ENCODE measurements around the gene PRR12.

PRR12 gene

DNA sequence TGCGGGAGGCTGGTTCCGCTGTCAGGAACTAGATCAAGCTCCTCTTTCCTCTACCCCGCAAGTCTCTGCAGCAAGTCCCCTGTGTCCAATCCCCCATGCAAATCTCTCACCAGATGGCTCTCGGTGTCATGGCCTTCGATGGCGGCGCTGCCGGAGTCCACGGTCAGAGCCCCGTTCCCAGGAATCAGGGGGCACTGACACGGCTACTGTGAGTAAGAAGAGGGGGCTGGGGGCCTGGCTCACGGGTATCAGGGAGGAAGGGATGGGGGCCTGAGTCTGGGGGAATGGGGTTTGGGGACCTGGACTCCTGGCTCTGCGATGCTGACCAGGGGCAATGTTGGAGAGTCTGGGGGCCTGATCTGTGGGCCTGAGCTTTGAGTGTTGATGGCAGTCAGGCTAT lies 55.0 kb downstream of the PRR12 start:
- Histone ChIP-seq H3K9me3 (ENCODE audit: low read length) (no peaks in the 10 kb centered on the region), H3K36me3 (ENCODE audit: insufficient read depth, low read length) (peaks cover 45% of the 10 kb centered on the region), H3K27ac (ENCODE audit: low read depth, low read length, poor library complexity, severe bottlenecking) (no peak overlapping the region), H3F3A (ENCODE audit: insufficient read depth, low read length) (no peaks in the 10 kb centered on the region), H3K4me2 (ENCODE audit: low read length) (no peak overlapping the region), H3K4me3 (ENCODE audit: low read depth, low read length, poor library complexity, severe bottlenecking) (no peak overlapping the region), H3K4me1 (ENCODE audit: insufficient read depth, low read length, severe bottlenecking) (peaks cover 18% of the 10 kb centered on the region), H3K79me2 (ENCODE audit: insufficient read depth, low read length) (peaks cover 25% of the 10 kb centered on the region), H4K20me1 (ENCODE audit: insufficient read depth, low read length) (no peaks in the 10 kb centered on the region), H3K9ac (ENCODE audit: low read length) (no peak overlapping the region), H2AFZ (ENCODE audit: low read length) (no peak overlapping the region), H3K27me3 (ENCODE audit: insufficient read depth, low read length) (no peaks in the 10 kb centered on the region), H3K9me2 (ENCODE audit: low read depth, low read length) (no peaks in the 10 kb centered on the region)
- TF ChIP-seq, protein P1, sequence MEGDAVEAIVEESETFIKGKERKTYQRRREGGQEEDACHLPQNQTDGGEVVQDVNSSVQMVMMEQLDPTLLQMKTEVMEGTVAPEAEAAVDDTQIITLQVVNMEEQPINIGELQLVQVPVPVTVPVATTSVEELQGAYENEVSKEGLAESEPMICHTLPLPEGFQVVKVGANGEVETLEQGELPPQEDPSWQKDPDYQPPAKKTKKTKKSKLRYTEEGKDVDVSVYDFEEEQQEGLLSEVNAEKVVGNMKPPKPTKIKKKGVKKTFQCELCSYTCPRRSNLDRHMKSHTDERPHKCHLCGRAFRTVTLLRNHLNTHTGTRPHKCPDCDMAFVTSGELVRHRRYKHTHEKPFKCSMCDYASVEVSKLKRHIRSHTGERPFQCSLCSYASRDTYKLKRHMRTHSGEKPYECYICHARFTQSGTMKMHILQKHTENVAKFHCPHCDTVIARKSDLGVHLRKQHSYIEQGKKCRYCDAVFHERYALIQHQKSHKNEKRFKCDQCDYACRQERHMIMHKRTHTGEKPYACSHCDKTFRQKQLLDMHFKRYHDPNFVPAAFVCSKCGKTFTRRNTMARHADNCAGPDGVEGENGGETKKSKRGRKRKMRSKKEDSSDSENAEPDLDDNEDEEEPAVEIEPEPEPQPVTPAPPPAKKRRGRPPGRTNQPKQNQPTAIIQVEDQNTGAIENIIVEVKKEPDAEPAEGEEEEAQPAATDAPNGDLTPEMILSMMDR (IDR thresholded peaks at IDR 0.05; ENCODE audit: low read length): no peak
- no peak for TF ChIP-seq EZH2 (IDR thresholded peaks at IDR 0.05; ENCODE audit: borderline replicate concordance, low read length)

DNA sequence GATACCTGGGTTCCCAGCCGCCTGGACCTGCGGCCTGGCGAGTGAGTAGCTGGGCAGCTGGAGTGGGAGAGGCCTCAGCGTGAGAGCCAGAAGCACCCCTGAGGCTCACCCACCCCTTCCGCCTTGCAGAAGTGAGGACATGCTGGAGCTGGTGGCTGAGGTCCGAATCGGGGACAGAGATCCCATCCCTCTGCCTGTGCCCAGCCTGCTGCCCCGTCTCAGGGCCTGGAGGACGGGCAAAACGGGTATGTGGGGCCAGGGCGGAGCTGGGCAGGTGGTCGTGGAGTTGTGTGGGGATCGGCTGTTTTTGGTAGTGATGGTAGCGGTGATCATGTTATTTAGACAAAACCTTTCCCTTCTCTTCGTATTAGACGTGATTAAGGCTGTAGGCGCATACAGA lies 55.6 kb downstream of the PRR12 start:
- Histone ChIP-seq H3K9me2 (ENCODE audit: low read depth, low read length) (no peaks in the 10 kb centered on the region), H3K4me2 (ENCODE audit: low read length) (no peak overlapping the region), H3K27ac (ENCODE audit: low read depth, low read length, poor library complexity, severe bottlenecking) (no peak overlapping the region), H3K9me3 (ENCODE audit: low read length) (no peaks in the 10 kb centered on the region), H2AFZ (ENCODE audit: low read length) (no peak overlapping the region), H4K20me1 (ENCODE audit: insufficient read depth, low read length) (no peaks in the 10 kb centered on the region), H3F3A (ENCODE audit: insufficient read depth, low read length) (no peaks in the 10 kb centered on the region), H3K79me2 (ENCODE audit: insufficient read depth, low read length) (peaks cover 25% of the 10 kb centered on the region), H3K27me3 (ENCODE audit: insufficient read depth, low read length) (no peaks in the 10 kb centered on the region), H3K4me3 (ENCODE audit: low read depth, low read length, poor library complexity, severe bottlenecking) (no peak overlapping the region), H3K9ac (ENCODE audit: low read length) (no peak overlapping the region), H3K4me1 (ENCODE audit: insufficient read depth, low read length, severe bottlenecking) (peaks cover 18% of the 10 kb centered on the region), H3K36me3 (ENCODE audit: insufficient read depth, low read length) (peaks cover 51% of the 10 kb centered on the region)
- TF ChIP-seq EZH2 (IDR thresholded peaks at IDR 0.05; ENCODE audit: borderline replicate concordance, low read length): no peak
- TF ChIP-seq, protein P1 (IDR thresholded peaks at IDR 0.05; ENCODE audit: low read length): no peak

DNA sequence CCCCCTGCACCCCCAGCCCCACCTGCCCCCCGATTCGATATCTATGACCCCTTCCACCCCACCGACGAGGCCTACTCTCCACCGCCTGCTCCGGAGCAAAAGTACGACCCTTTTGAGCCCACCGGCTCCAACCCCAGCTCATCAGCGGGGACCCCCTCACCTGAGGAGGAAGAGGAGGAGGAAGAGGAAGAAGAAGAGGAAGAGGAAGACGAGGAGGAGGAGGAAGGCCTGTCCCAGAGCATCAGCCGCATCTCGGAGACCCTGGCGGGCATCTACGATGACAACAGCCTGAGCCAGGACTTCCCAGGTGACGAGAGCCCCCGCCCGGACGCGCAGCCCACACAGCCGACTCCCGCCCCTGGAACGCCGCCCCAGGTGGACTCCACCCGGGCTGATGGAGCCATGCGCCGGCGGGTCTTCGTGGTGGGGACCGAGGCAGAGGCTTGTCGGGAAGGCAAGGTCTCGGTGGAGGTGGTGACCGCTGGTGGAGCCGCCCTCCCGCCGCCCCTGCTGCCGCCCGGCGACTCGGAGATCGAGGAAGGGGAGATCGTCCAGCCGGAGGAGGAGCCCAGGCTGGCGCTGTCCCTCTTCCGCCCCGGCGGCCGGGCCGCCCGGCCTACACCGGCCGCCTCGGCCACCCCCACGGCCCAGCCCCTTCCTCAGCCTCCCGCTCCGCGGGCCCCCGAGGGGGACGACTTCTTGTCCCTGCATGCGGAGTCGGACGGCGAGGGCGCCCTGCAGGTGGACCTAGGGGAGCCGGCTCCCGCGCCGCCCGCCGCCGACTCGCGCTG lies 60.2 kb downstream of the PRR12 start:
- TF ChIP-seq, protein P1 (IDR thresholded peaks at IDR 0.05; ENCODE audit: low read length): no peak
- TF ChIP-seq EZH2 (IDR thresholded peaks at IDR 0.05; ENCODE audit: borderline replicate concordance, low read length): no peak
- H3K4me1 ChIP-seq (ENCODE audit: insufficient read depth, low read length, severe bottlenecking): no peaks in the 10 kb centered on the region
- no peaks in the 10 kb centered on the region for H3F3A ChIP-seq (ENCODE audit: insufficient read depth, low read length)
- peaks cover 73% of the 10 kb centered on the region for H3K36me3 ChIP-seq (ENCODE audit: insufficient read depth, low read length)
- H3K4me2 ChIP-seq (ENCODE audit: low read length): no peak overlapping the region
- no peaks in the 10 kb centered on the region for H3K79me2 ChIP-seq (ENCODE audit: insufficient read depth, low read length)
- H4K20me1 ChIP-seq (ENCODE audit: insufficient read depth, low read length): no peaks in the 10 kb centered on the region
- H3K4me3 ChIP-seq (ENCODE audit: low read depth, low read length, poor library complexity, severe bottlenecking): no peak overlapping the region
- H3K9me2 ChIP-seq (ENCODE audit: low read depth, low read length): no peaks in the 10 kb centered on the region
- H3K9me3 ChIP-seq (ENCODE audit: low read length): no peaks in the 10 kb centered on the region
- H3K9ac ChIP-seq (ENCODE audit: low read length): no peak overlapping the region
- no peak overlapping the region for H3K27ac ChIP-seq (ENCODE audit: low read depth, low read length, poor library complexity, severe bottlenecking)
- H2AFZ ChIP-seq (ENCODE audit: low read length): no peak overlapping the region
- no peaks in the 10 kb centered on the region for H3K27me3 ChIP-seq (ENCODE audit: insufficient read depth, low read length)
